Omental fat pad (tissue), 4 donors: Measurements from ENCODE around the gene POU4F3. TPM values are rescaled to one million over a fixed set of nuclear protein-coding genes. Genes with fewer than 3 reads are reported as not detected.

Experiments
- ATAC-seq: fragments of 150-250 bp; one replicate; pipeline ENCODE4 v1.9.1; 2016; ENCODE audit warnings: mild to moderate bottlenecking, moderate library complexity; ENCODE audit not compliant: low FRiP score
- DNase-seq: peaks from one replicate; pipeline ENCODE4 v3.0.0-alpha.2; 2019; ENCODE audit warnings: low spot score
- CTCF ChIP-seq, 3 donors: fragments of 450-650 bp; IDR thresholded peaks; one replicate each; pipeline ENCODE4 v1.5.1; 2016 to 2017; ENCODE audit warnings: antibody characterized with exemption in 3 of 3, mild to moderate bottlenecking in 3 of 3, moderate library complexity in 2 of 3
- total RNA-seq, 4 donors: library from RNA; depleted of rRNA; stranded (reverse); fragments of >200 nt; gene quantifications; one replicate each; pipeline ENCODE4 v1.1.0, GENCODE V29; 2016

The POU4F3 gene
- total RNA-seq, 4 donors from 2014 or later: 0.32 TPM; not detected in 3

- no peak for TF ChIP-seq CTCF (IDR thresholded peaks at IDR 0.05)
- ATAC-seq (no peak), DNase-seq (no peak)
Observed at GRCh38 chr5:146368137-146368536, 29.5 kb downstream of the POU4F3 start.

GRCh38 chr5:146369691-146370090, 31.1 kb downstream of the POU4F3 start:
- no peak for ATAC-seq

GRCh38 chr5:146376821-146377220, 38.2 kb downstream of the POU4F3 start:
- DNase-seq (no peak), ATAC-seq (no peak)
- TF ChIP-seq CTCF (IDR thresholded peaks at IDR 0.05): no peak

More at GRCh38 chr5:146369691-146370090, 31.1 kb downstream of the POU4F3 start:
- TF ChIP-seq CTCF (IDR thresholded peaks at IDR 0.05): no peak
- DNase-seq: no peak

- DNase-seq: no peak
- no peak for TF ChIP-seq CTCF (IDR thresholded peaks at IDR 0.05)
- no peak for ATAC-seq
Observed at GRCh38 chr5:146378986-146379385, 40.3 kb downstream of the POU4F3 start.

GRCh38 chr5:146380714-146381113, 42.1 kb downstream of the POU4F3 start:
- no peak for ATAC-seq
- DNase-seq: no peak
- TF ChIP-seq CTCF (IDR thresholded peaks at IDR 0.05): no peak

- no peak for DNase-seq
- no peak for TF ChIP-seq CTCF (IDR thresholded peaks at IDR 0.05)
- no peak for ATAC-seq
Observed at GRCh38 chr5:146388386-146388785, 49.7 kb downstream of the POU4F3 start.

- DNase-seq (no peak), ATAC-seq (no peak)
- no peak for TF ChIP-seq CTCF (IDR thresholded peaks at IDR 0.05)
Observed at GRCh38 chr5:146390469-146390868, 51.8 kb downstream of the POU4F3 start.

Other genes with a start within 250 kb of the POU4F3 start
- not detected for gene PLAC8L1, start 233.3 kb upstream of the POU4F3 start, total RNA-seq
- gene LARS1, start 156.2 kb upstream of the POU4F3 start, total RNA-seq: 10 to 100 TPM; 62.7 to 92.2 (median 83.9) TPM
- gene RBM27, start 135.2 kb upstream of the POU4F3 start, total RNA-seq: 10 to 100 TPM; 14.9 to 38.9 (median 17.3) TPM
- 100 to 1,000 TPM in 1 of 4 donors, 10 to 100 TPM in 3; 47.0 to 127 (median 58.4) TPM for gene TCERG1, start 108.5 kb downstream of the POU4F3 start, total RNA-seq
- not detected for gene GPR151, start 177.4 kb downstream of the POU4F3 start, total RNA-seq